ENCODE results near the gene ANKH.

ANKH gene

GRCh38 chr5:14735944-14736343 is 135.6 kb downstream of the ANKH start:
- DNase-seq (ENCODE audit: low read depth): no peak

DNA sequence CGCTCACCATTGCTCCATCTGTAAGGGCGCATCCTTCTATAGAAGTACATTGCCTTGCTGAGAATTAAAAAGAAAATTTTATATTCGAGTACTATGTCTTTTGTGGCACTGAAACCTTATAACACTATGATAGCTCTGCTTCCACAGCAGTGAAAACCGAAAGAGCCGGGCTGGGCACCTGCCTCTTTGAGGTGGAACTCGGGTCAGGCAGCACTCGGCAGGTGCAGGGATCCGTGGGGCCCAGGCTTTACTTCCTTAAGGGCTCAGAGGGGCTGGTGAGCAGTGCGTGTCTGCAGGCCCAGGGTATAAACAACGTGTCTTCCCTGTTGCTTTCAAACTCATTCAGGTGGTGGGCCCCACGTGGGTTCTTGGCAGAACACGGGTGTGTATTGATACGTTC is 137.2 kb downstream of the ANKH start:
- no peak for DNase-seq (ENCODE audit: low read depth)

DNA sequence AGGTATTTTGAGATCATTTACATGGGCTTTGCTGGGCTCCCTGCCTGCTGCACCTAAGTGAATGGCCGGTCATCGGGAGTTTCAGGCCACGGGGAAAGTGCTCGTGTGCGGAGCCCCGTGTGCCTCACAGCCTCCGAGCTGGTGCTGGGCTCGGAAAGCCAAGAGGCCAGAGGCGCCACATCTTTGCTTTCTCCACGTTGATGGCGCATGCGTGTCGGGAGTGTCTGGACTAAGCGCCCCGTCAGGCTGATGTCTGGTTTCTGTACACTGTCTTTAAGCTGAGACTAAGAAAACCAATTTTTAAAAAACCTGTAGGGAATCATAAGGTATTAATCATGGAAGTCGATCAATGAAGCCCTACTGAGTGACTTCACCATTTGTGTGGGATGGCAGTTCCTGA is 137.9 kb downstream of the ANKH start:
- DNase-seq (ENCODE audit: low read depth): no peak

- no peak for DNase-seq (ENCODE audit: low read depth)
These were observed 138.6 kb downstream of the ANKH start for GRCh38 chr5:14732991-14733390.

DNA sequence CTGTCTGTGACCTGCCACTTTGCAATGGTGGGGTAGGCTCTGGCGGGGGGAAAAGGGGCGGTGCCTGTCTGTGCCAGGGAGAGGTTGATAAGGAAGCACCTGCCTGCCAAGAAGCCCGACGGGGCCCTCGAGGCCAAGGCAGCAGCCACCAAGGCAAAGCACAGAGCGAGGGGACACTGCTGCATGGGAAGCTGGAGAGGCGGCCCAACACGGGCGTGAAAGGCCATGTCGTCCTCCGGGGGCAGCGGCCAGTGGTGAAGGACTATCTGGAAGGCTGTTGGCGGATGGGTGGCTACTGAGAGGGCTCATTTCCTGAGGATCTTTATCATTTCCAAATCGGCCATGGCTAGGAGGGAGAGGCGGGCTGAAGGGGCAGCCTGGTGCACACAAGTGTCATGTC is 140.7 kb downstream of the ANKH start:
- no peak for DNase-seq (ENCODE audit: low read depth)

DNA sequence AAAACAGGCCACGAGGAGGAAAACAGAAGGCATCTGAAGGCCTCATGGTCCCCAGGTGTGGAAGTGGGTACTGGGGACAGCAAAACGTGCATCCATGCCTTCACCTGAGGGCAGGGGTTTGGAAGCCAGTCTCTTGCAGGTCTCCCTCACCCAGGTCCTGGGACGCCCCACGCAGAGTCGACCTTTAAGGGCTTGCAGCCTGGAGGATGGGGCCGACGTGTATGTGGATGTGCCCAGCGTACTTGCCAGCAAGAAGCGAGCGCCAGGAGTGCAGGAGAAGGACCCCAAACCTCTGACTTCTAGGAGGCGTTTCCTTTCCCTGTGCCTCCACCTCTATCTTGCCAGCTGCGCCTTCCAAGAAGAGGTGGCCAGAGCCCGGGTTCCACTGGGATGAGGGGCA is 141.1 kb downstream of the ANKH start:
- no peak for DNase-seq (ENCODE audit: low read depth)

GRCh38 chr5:14729448-14730385 is 141.9 kb downstream of the ANKH start:
- no peak for DNase-seq (ENCODE audit: low read depth)

DNA sequence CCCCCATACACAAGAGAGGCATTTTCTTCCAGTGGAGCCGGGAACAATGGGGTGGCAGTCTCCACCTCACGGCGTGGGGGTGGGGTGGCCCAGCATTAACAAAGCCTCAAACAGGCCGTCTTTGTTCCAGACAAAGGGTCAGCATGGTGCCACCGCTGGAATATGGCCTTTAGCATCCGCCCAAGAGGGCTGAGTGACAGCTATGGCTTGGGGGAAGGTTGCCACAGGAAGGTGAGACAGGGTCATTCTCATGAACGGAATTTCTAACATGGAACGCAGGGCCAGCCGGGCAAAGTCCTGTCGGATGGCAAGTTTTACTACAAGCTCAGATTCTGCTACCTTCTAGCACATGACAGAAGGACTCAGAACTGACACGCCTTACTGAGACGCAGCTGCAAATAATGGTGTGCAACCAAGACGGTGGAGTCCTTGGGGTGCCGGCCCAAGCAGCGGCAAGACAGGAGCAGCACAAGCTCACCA is 143.1 kb downstream of the ANKH start:
- no peak for DNase-seq (ENCODE audit: low read depth)

DNA sequence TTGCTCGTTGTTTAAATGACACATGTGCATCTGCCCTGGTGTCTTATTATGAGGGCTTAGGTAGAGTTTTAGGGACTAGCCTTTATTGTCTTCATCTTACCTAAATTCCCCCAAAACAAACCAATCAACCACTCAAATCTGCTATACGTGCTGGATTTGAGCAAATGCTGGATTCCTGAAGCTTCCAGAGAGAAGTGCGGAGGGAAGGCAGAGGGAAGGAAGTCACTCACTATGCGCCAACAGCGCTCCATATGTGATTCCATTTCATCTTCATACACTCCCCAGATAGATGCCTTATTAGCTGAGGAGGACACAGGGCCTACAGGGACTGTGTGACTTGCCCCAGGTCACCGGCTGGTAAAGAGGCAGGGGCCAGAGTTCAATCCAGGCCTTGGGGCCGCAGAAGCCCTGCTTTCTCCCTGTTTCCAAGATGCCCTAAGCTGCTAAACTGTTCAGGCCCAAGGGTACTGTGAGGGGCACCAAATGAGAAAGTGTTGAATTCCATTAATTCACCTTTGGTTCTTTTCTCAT is 143.6 kb downstream of the ANKH start:
- no peak for DNase-seq (ENCODE audit: low read depth)

GRCh38 chr5:14727428-14727865 is 144.1 kb downstream of the ANKH start:
- DNase-seq (ENCODE audit: low read depth): peak; percentile 70

DNA sequence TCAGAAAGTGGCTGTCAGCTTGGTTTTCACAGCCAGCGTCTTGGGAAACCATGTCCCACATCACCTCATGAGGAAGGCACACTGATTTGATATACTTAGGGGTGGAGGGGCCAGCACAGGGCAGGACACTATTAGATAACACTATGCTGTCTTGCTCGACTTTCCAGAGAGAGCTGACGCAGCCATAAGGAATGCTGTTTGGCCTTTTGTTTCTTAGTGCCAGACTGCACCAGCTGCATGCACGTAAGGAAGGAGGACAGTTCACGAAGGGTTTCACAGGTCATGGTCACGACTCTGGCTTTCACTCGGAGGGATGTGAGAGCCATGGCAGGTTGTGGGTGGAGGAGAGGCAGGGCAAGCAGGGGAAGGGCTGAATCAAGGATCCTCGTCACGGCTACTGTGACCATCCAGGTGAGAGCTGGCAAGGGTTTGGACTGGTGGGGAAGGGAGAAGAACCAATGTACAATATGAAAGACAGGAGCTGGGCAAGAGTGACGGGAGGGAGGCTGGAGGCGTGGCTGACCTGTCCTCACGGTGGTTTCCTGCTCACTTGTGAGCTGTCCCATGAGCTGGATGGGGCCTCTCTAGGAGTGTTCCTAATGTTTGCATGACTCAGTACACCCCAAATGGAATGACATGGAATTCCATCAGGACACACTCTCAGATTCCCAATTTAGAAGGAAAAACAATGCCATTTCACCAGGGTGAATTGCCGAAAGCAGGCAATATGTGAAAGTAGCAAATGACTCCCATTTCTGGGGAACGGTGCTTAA is 145.3 kb downstream of the ANKH start:
- no peak for DNase-seq (ENCODE audit: low read depth)

DNA sequence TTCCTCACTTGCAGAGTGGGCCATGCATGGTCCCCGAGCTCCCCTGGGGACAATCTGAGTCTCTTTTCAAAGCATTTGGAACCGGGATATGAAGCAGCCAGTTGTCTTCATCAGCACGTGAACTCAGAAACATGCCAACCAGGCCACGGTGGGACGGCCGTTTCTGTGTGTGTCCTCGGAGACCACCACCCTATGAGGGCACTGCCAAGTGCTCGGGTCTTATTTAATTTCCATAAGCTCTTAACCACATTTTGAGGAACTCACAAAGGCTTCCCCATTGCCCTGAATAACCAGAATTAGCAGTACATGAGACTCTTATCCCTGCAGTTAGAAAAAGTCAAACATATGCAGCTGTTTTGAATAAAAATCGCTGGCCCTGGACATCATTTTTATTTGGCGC is 146.9 kb downstream of the ANKH start:
- no peak for DNase-seq (ENCODE audit: low read depth)

DNA sequence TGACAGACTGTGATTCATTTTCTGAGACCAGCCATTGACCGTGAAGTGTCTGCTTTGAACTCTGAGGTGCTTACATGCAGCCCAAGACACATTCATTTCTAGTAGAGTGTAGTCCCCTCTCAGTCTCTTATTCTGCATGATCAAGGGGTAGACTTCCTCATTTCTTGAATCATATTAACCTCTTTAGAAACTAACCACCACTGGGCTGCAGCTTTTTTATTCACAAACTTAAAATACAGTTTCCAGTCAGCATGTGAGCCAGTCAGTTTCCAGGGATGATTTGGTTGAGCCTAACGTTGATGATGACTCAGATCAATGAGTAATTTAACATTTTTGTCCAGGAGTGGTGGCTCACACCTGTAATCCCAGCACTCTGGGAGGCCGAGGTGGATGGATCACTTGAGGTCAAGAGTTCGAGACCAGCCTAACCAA is 147.9 kb downstream of the ANKH start:
- DNase-seq (ENCODE audit: low read depth): no peak

GRCh38 chr5:14722923-14723322 is 148.7 kb downstream of the ANKH start:
- no peak for DNase-seq (ENCODE audit: low read depth)

DNA sequence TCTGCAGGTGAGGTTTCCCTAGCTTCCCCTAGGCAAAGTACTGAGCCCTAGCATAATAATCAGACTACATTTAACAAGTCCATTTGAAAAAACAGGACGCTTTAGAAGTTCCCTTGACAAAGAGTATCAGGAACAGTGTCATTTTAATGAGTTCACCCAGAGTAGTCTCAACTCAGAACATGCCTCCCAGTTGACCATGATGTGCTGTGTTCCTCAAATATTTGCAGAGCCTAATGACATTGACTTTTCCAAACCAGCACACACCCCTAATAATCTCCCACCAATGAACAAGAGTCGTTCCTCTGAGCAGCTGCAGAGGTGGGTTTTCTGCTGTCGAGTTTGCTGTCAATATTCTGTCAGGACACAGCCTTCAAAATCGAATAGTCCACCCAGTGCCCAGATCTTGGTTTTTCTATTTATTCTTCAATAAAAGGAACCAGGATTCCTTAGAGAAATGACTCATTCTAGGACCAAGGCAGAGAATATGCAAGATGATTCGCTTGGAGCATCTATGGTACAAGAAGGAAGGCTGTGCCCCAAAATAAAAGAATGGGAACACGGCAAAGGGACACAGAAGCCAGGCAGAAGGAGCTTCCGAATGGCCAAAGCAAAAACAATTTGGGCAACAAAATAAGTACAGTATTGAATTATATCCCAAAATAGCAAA is 149.5 kb downstream of the ANKH start:
- no peak for DNase-seq (ENCODE audit: low read depth)

DNA sequence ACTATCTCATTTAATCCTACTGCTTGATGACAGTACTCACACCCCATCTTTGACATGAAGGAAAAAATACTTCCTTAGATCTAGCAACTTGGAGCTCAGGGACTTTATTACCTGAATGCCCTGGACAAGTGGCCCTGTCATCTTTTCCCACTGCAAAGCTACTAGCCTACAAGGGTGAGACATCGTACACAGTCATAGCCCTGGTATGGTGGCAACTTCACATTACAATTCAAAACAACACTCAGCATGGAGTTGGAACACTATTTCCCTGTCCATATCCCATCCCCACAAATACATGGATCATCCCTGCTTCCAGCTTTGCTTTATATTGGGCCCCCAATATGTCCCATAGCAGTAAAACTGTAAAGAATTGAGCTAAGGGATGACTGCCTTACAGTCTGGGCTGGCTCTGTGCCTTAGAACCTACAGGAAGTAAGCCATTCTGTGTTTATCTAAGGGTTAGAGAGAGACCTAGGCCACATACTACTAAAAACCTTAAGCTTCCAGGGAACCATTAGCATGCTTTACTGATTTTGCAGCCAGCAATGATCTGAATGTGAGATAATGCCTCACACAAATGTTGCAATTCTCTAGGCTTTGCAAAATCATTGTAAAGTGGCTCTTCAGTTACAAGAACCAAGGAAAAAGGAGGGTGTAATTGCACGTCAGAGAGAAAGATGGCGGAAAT is 151.2 kb downstream of the ANKH start:
- DNase-seq (ENCODE audit: low read depth): peak; percentile 56

GRCh38 chr5:14718778-14719177 is 152.8 kb downstream of the ANKH start:
- DNase-seq (ENCODE audit: low read depth): no peak

GRCh38 chr5:14716755-14717752 is 154.5 kb downstream of the ANKH start:
- DNase-seq (ENCODE audit: low read depth): no peak

- no peak for DNase-seq (ENCODE audit: low read depth)
These were observed 156.1 kb downstream of the ANKH start for GRCh38 chr5:14715481-14715880.

GRCh38 chr5:14714706-14715105 is 156.9 kb downstream of the ANKH start:
- DNase-seq (ENCODE audit: low read depth): no peak

Data from fibroblast of gingiva (primary cell).